Urothelium cell line (cell line): ENCODE measurements around the gene UFC1.

Experiments
- DNase-seq: peaks from one replicate; pipeline ENCODE4 v3.0.0; 2011; ENCODE audit warnings: low spot score, mixed read lengths
- FAIRE-seq: peaks from 2 replicates; lab custom pipeline; 2011; peaks lifted over from hg19 to GRCh38; lab: Jason Lieb, UNC

Gene UFC1

DNA sequence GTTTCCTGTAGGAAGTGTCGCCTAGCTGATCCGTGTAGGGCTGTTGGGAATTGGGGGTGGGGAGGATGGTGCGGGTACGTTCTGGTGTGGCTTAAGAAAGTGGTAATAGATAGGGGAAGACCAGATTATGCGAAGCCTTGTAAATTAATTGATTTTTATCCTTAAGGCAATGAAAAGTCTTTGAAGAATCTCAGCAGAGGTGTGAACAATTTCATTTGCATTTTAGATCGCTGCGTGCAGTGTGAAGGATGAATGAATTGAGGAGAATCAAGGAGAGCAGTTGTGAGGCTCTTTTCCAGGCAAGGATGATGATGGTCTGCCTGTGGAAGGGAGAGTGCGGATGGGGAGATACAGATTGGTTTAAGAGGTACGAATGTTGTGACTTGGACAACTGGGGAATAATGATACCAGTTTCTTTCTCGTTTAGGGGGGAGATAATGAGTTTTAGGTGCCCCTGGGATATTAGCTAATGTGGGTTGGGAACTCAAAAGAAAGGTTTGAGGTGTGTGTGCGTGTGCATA, 20.5 kb upstream of the UFC1 start:
- DNase-seq, result no peak

DNA sequence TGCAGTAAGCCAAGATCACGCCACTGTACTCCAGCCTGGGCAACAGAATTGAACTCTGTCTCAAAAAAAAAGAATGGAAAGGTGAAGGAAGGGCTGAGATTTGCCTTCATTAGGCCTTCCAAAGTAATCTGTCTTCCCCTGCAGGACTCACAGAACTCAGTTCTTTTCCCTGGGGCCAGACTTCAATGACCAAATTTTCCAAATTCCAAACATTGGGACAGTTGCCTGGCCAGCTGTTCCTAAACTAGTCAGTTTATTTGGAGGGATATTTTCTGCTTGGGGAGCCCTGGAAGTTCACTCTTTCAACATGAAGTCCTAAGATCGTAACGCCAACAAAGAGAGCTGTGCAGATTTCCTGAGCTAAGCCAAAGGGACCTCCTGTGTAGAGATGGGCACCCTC, 15.9 kb upstream of the UFC1 start:
- FAIRE-seq (no peak), DNase-seq (no peak)

More for the DNA sequence above, 20.5 kb upstream of the UFC1 start:
- no peak for FAIRE-seq

DNA sequence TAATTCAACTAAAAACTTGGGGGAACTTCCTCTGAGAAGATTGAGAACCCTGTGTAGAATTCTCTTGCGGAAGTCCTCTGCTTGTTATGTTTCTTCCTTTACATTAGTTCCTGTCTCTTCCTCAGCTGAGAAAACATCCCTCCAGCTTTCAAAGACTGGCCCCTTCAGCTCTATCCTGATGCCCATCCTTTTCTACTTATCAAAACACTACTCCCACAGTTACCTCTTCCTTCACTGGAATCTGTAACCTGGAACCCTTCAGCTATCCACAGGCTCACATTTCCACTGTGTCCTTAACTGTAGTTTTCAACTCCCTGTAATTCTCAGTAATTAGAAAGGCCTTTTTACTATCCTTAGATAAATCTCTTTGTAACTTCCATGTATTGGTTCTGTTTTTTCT, 15.3 kb upstream of the UFC1 start:
- FAIRE-seq (no peak), DNase-seq (no peak)

DNA sequence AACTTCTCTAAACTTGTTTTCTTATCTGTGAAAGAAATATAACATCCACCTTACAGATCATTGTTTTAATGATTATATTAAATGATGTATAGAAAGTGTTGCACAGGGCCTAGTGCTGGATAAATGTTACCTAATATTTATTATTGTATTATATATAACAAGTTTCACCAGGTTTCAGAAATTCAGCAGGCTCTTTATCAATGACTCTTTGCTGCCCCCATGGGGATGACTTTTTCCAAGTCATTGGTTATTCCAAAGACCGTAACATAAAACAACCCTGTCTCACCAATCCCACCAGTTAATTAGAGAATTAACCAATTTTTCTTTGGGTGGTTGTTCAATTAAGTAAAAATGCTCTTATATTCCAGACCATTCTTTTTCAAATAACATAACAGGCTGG, 14.0 kb upstream of the UFC1 start:
- DNase-seq (peak; percentile 36), FAIRE-seq (no peak)

DNA sequence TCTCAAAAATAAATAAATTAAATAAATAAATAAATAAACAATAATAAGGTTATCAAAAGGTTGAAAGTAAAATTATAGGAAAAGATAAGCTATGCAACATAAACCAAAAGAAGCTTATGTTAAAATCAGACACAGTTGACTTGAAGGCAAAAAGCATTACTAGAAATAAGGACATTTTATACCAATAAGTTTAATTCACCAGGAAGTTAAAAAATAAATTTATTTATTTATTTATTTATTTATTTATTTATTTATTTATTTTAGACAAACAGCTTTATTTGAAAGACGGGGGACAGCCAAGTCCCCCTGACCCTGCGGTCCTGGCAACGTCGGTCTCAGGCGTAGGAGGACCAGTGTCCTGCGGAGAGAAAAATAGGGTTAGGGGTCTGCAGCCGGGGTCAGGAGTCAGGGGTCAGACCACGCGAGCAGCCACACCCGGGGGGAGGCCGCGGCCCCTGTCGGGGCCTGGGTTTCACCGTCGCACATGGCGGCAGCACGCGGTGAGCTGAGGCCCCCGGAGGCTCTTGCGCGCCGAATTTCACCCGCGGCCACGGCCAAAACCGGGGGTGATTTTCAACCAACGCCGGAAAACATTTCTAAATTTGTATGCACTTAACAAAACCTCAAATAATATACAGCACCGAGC, 12.9 kb upstream of the UFC1 start:
- FAIRE-seq (no peak), DNase-seq (no peak)

DNA sequence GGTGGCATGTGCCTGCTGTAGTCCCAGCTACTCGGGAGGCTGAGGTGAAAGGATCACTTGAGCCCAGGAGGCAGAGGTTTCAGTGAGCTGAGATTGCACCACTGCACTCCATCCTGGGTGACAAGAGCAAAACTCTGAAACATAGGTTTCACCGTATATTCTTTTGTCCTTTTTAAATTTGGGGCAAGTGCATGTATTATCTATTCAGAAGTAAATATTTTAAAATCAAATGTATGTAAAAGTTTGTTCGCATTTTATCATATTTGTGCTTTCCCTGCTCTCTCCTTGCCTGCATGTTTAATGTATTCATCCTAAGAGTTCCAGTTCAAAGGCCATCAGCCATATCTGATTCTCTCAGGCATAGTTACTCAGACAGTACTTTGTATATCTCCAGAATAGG, 7.9 kb upstream of the UFC1 start:
- no peak for FAIRE-seq

DNA sequence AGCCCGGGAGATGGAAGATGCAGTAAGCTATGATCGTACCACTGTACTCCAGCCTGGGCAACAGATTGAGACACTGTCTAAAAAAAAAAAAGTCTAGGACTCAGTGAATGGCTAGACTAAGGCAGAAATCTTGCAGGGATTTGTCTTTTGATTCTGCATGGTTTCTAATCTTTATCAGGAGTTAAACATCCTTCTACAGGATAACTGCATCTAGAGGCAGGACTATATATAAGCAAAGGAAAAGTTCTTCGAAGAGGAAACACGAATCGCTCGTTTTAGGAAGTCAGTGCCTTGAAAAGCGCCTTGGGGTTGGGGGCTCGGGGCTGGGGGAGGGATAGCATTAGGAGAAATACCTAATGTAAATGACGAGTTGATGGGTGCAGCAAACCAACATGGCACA, 602 bp upstream of the UFC1 start:
- no peak for DNase-seq
- FAIRE-seq, result no peak

More for the DNA sequence above, 7.9 kb upstream of the UFC1 start:
- no peak for DNase-seq

DNA sequence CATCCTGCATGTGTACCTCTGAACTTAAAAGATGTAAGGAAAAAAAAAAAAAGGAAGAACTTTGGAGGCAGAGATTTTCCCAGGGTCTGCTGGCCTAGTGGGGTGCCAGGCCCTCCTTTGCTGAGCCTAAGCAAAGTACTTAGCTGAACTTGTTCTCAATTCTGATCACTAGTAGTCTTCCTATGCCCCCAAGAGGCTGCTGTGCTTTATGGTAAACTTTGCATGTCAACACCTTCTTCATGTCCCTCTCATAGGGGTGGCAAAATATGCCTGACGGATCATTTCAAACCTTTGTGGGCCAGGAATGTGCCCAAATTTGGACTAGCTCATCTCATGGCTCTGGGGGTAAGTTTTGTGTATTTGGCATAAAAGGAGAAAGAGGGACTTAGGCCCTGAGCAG, 4.1 kb downstream of the UFC1 start:
- FAIRE-seq (no peak), DNase-seq (no peak)

DNA sequence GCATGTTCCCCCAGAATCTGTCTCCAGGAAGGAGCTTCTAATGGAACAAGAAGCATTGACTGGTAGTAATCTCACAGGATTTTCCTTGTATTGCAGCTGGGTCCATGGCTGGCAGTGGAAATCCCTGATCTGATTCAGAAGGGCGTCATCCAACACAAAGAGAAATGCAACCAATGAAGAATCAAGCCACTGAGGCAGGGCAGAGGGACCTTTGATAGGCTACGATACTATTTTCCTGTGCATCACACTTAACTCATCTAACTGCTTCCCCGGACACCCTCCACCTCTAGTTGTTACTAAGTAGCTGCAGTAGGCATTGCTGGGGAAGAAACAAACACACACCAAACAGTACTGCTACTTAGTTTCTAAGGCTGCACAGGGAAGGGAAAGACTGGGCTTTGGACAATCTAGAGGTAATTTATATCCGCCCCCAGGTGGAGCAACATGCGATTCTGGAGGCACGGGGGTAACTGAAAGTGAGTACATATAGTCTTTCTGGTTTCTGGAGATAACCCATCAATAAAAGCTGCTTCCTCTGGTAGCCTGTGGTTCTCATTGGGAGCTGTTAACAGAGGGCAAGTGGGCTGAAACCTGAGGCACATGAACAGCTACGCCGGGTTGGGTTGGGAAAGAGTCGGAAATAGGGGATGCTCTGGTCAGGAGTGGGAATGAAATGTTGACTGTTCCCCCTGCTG, 4.7 kb downstream of the UFC1 start:
- FAIRE-seq, result no peak

DNA sequence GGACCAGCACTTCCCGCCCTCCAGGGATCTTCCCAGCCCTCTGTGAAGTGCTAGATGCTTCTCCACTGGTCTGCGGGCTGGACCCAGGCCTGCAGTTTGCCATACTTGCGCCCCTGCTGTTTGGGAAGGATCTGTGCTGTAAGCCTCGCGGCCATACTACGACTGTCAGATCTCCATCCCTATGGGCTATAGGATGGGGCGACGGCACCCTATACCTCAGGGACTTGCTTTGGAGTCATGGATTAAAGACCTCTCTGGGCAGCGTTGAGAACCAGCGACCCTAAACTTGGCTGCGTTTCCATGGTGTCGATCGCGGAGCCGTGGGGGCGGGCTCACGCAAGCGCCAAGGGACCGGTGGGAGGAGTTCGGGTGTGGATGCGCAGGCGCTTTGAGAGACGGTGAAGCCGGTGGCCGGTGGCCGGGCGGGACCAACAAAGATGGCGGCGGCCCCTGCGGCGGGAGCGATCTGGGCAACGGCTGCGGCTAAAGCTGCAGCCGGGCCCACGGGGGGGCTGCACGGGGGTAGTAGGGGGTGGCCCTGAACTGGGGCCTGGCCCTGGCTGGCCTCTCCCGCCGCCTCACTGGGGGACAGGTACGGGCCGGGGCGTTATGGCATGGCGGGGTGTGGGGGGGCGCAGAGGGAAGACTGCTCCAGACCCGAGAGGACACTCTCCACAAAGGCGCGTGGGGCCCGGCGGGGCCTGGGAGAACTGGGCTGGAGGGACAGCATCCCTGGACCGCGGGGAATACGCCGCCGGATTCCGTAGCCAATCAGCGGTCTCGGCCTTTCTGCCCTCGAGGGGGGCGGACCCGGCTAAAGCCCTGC, 5.5 kb downstream of the UFC1 start, which contains the start of gene USP21:
TSS of gene USP21 (plus strand) at position 414 of the 826 bp plus-strand sequence. CDS start 1,141 bp downstream, outside the sequence.
- DNase-seq (peak; percentile 96), FAIRE-seq (no peak)

More for the DNA sequence above, 4.7 kb downstream of the UFC1 start:
- no peak for DNase-seq

DNA sequence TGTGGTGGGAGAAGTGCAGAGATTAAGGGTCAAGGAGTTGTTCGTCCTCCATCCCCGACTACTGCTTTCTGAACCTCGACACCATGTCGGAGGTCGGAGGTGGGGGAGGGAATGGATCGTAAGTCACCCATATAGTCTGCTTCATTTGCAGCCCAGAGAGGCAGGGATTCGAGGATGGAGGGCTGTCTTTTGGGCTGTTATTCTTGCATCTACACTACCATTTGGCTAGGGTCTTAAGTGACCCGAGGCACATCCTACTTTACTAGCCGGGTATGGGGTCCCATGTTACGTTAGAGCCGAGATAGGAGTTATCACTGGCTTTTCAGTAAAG, 6.1 kb downstream of the UFC1 start:
- FAIRE-seq, result no peak

DNA sequence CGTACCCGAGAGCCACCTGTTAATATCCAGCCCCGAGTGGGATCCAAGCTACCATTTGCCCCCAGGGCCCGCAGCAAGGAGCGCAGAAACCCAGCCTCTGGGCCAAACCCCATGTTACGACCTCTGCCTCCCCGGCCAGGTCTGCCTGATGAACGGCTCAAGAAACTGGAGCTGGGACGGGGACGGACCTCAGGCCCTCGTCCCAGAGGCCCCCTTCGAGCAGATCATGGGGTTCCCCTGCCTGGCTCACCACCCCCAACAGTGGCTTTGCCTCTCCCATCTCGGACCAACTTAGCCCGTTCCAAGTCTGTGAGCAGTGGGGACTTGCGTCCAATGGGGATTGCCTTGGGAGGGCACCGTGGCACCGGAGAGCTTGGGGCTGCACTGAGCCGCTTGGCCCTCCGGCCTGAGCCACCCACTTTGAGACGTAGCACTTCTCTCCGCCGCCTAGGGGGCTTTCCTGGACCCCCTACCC, 6.9 kb downstream of the UFC1 start:
- DNase-seq (no peak), FAIRE-seq (no peak)

More for the DNA sequence above, 6.1 kb downstream of the UFC1 start:
- DNase-seq, result no peak

DNA sequence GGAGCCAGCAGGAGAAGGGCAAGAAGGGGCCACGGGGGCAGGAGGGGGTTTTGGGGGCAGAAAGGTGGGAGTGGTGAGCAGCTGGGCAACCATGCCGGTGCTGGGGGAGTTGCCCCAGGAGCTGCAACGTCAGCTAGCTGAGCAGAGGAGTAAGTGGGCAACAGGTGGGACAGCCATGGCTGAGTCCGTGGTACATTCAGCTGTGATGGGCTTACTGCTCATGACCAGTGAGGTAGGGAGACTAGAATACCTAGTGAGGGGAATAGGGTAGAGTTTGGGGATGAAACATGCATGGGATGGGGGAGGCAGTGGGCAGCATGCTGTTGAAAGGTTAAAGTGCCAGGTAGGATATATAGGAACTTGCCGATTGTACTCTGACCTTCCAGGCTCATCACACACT, 7.9 kb downstream of the UFC1 start:
- no peak for DNase-seq

DNA sequence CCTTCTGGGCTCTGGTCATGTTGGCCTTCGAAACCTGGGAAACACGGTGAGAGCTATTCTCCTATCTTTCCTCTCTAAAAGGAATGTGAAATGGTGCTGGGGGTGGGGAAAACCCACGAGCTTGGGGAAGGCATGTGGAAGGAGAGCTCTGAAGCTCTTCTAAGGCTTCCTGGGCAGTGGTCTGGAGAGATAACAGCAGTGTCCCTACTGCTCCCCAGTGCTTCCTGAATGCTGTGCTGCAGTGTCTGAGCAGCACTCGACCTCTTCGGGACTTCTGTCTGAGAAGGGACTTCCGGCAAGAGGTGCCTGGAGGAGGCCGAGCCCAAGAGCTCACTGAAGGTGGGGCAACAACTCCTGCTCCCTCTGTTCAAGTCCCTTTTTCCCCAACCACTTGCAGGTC, 8.3 kb downstream of the UFC1 start:
- no peak for FAIRE-seq
- DNase-seq, result no peak

More for the DNA sequence above, 7.9 kb downstream of the UFC1 start:
- FAIRE-seq, result no peak

DNA sequence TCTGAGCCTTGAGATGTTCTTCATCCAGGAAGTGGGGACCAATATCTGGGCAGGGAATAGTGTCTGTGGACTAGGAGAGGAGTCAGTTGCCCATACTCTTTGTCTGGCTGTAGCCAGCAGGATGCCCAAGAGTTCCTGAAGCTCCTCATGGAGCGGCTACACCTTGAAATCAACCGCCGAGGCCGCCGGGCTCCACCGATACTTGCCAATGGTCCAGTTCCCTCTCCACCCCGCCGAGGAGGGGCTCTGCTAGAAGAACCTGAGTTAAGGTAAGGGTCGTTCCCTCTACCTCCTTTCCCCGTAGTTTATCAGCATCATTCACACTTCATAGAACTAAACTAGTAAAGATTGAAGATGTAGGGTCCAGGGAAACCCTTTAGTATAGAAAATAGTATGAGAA, 9.0 kb downstream of the UFC1 start:
- DNase-seq (no peak), FAIRE-seq (no peak)

DNA sequence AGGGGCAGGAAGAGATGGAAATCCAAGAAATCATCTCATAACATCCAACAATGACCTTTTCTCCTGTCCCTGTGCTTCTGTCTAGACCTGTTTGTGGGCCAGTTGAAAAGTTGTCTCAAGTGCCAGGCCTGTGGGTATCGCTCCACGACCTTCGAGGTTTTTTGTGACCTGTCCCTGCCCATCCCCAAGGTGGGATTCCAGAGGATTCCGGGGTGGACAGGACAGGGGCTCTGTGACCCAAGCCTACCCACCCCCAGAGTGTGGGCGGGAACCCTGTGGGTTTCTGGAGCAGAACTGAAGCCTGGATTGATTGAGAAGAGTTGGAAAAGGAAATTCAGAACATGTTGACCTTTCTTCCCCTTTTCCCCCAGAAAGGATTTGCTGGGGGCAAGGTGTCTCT, 10.0 kb downstream of the UFC1 start:
- DNase-seq (no peak), FAIRE-seq (no peak)

DNA sequence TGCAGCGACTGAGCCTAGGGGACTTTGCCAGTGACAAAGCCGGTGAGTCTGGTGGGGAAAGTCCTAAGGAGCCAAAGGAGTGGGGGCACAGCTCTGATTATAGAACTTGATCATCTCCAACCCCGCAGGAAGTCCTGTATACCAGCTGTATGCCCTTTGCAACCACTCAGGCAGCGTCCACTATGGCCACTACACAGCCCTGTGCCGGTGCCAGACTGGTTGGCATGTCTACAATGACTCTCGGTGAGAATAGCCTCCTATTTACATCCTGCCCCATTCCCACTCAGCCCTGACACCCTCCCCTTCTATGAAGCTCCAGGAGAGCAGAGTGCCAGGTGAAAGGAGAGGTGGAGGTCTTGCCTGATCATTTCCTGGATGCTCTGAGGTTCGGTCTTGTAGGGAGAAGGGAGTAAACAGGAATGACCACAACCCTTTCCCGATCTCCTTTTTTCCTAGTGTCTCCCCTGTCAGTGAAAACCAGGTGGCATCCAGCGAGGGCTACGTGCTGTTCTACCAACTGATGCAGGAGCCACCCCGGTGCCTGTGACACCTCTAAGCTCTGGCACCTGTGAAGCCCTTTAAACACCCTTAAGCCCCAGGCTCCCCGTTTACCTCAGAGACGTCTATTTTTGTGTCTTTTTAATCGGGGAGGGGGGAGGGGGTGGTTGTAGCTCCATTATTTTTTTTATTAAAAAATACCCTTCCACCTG, 11.3 kb downstream of the UFC1 start:
- DNase-seq, result no peak
- FAIRE-seq, result no peak

DNA sequence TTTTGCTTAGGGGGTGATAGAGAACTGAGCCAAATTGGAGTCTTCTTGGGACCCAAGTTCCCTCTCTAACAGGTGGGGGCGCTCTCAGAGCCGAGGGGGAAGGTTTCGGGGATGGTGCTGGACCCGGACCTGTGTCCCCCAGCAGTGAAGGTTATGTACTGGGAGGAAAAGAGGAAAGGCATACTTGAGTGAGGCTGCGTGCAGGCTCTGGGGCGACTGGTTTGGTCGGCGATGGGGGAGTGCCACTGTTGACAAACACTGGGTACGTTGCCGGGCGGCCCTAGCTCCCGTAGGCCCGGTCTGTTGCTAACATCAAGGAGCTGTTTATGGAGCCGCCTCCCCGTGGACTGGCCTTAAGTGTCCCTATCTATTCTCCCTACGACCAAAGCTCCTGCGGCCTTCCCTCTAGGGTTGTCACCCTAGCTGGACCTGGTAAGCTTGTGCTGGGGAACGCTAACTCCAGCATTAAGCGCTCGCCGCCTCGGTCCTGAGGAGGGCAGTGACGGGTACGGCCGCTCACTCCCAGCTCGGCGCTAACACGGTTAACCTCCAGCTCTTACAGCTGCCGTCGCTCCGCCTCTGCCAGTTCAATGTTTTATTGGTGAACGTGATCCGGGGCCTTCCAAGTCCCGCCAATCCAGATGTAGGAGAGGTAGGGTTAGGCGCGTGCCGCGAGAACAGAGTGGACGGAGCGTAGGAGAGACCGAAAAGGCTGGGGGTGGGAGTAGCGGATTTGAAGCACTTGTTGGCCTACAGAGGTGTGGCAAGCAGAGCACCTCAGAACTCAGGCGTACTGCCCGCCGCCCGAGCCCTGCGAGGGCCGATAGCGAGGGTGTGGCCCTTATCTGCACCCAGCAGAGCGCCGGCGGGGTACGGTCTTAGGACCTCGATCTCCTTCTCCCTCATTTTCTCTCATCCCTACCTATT, 12.2 kb downstream of the UFC1 start, which contains the start of gene PPOX:
TSS of gene PPOX (plus strand) at position 685 of the 927 bp plus-strand sequence. CDS start 422 bp downstream, outside the sequence.
- peak; percentile 5 for FAIRE-seq
- peak; percentile 93 for DNase-seq
